Fibroblast of skin of left quadriceps (primary cell): ENCODE measurements around the gene TUFT1.

Experiments used
- DNase-seq, 2 experiments: peaks; one replicate each; pipeline ENCODE4 v3.0.0-alpha.2; 2013; ENCODE audit warnings: low read depth in 2 of 2

TUFT1 gene

GRCh38 chr1:151540021-151540981 lies at the start of gene TUFT1:
TUFT1 (plus strand) TSS chr1:151540309; CDS start chr1:151540367, 58 bp downstream.
- DNase-seq, result peak; percentile 73 to 77

GRCh38 chr1:151491641-151492040 lies 48.5 kb upstream of the TUFT1 start:
- no peak for DNase-seq

- DNase-seq, result no peak
Measured at GRCh38 chr1:151492120-151492519, 48.0 kb upstream of the TUFT1 start.

- no peak for DNase-seq
Measured at GRCh38 chr1:151493042-151493441, 47.1 kb upstream of the TUFT1 start.

GRCh38 chr1:151494741-151495281 lies 45.3 kb upstream of the TUFT1 start:
- peak; percentile 57 to 60 for DNase-seq

- DNase-seq, result no peak
Measured at GRCh38 chr1:151495316-151495715, 44.8 kb upstream of the TUFT1 start.

- no peak for DNase-seq
Measured at GRCh38 chr1:151499365-151499764, 40.7 kb upstream of the TUFT1 start.

GRCh38 chr1:151499930-151500329 lies 40.2 kb upstream of the TUFT1 start:
- DNase-seq, result no peak

- DNase-seq, result no peak
Measured at GRCh38 chr1:151501474-151501873, 38.6 kb upstream of the TUFT1 start.

- DNase-seq, result no peak
Measured at GRCh38 chr1:151502035-151502700, 37.9 kb upstream of the TUFT1 start.

- DNase-seq, result no peak
Measured at GRCh38 chr1:151502859-151503780, 37.0 kb upstream of the TUFT1 start.

GRCh38 chr1:151504252-151504651 lies 35.9 kb upstream of the TUFT1 start:
- no peak for DNase-seq

- no peak for DNase-seq
Measured at GRCh38 chr1:151504759-151505158, 35.4 kb upstream of the TUFT1 start.

GRCh38 chr1:151508833-151509232 lies 31.3 kb upstream of the TUFT1 start:
- no peak for DNase-seq

- DNase-seq, result no peak
Measured at GRCh38 chr1:151509350-151510019, 30.6 kb upstream of the TUFT1 start.

- DNase-seq, result no peak
Measured at GRCh38 chr1:151510020-151510405, 30.1 kb upstream of the TUFT1 start.

- no peak for DNase-seq
Measured at GRCh38 chr1:151510614-151510956, 29.5 kb upstream of the TUFT1 start.

- DNase-seq, result peak; percentile 4 to 15
Measured at GRCh38 chr1:151510957-151511635, 29.0 kb upstream of the TUFT1 start, which contains the start of gene CGN. CGN (plus strand) TSS chr1:151511387; CDS start chr1:151518520, 7,133 bp downstream.

GRCh38 chr1:151511636-151512215 lies 28.4 kb upstream of the TUFT1 start:
- DNase-seq, result no peak

- no peak for DNase-seq
Measured at GRCh38 chr1:151512326-151512725, 27.8 kb upstream of the TUFT1 start.
